ENCODE measurements around the gene GOSR2.
"Not testable (repeated sequence)": the region's sequence is repeated elsewhere in the genome, so short reads cannot be mapped to it uniquely, and the experiment has no call there.

The GOSR2 gene

GRCh38 chr17:46963571-46963970 is 40.6 kb downstream of the GOSR2 start:
- DNase-seq (ENCODE audit: low read depth, low spot score): no peak

GRCh38 chr17:46964315-46965265 is 41.6 kb downstream of the GOSR2 start:
- peak; percentile 72 for DNase-seq (ENCODE audit: low read depth, low spot score)

- no peak for DNase-seq (ENCODE audit: low read depth, low spot score)
Observed at GRCh38 chr17:46968224-46968834, 45.4 kb downstream of the GOSR2 start.

- no peak for DNase-seq (ENCODE audit: low read depth, low spot score)
Observed at GRCh38 chr17:46968896-46969295, 45.9 kb downstream of the GOSR2 start.

GRCh38 chr17:46971647-46972300 is 48.8 kb downstream of the GOSR2 start:
- DNase-seq (ENCODE audit: low read depth, low spot score): no peak

GRCh38 chr17:46972346-46972745 is 49.4 kb downstream of the GOSR2 start:
- DNase-seq (ENCODE audit: low read depth, low spot score): no peak

- DNase-seq (ENCODE audit: low read depth, low spot score): no peak
Observed at GRCh38 chr17:46974086-46974485, 51.1 kb downstream of the GOSR2 start.

- DNase-seq (ENCODE audit: low read depth, low spot score): peak; percentile 29
Observed at GRCh38 chr17:46975287-46975686, 52.3 kb downstream of the GOSR2 start.

GRCh38 chr17:46976626-46977270 is 53.8 kb downstream of the GOSR2 start:
- DNase-seq (ENCODE audit: low read depth, low spot score): peak; percentile 81

GRCh38 chr17:46977348-46977747 is 54.4 kb downstream of the GOSR2 start:
- peak; percentile 91 for DNase-seq (ENCODE audit: low read depth, low spot score)

- peak; percentile 18 for DNase-seq (ENCODE audit: low read depth, low spot score)
Observed at GRCh38 chr17:46977750-46978488, 55.0 kb downstream of the GOSR2 start.

GRCh38 chr17:46978489-46979146 is 55.7 kb downstream of the GOSR2 start:
- DNase-seq (ENCODE audit: low read depth, low spot score): peak; percentile 32

GRCh38 chr17:46979147-46979863 is 56.3 kb downstream of the GOSR2 start, which contains the start of gene RPRML:
RPRML (minus strand) TSS chr17:46979253; CDS start chr17:46979007, 246 bp downstream.
- peak; percentile 62 for DNase-seq (ENCODE audit: low read depth, low spot score)

GRCh38 chr17:46982577-46982976 is 59.6 kb downstream of the GOSR2 start:
- DNase-seq (ENCODE audit: low read depth, low spot score): no peak

GRCh38 chr17:46983782-46984181 is 60.8 kb downstream of the GOSR2 start:
- DNase-seq (ENCODE audit: low read depth, low spot score): peak; percentile 54

- no peak for DNase-seq (ENCODE audit: low read depth, low spot score)
Observed at GRCh38 chr17:46984341-46984740, 61.4 kb downstream of the GOSR2 start.

- DNase-seq (ENCODE audit: low read depth, low spot score): no peak
Observed at GRCh38 chr17:46984892-46985291, 61.9 kb downstream of the GOSR2 start.

- no peak for DNase-seq (ENCODE audit: low read depth, low spot score)
Observed at GRCh38 chr17:46986366-46986765, 63.4 kb downstream of the GOSR2 start.

GRCh38 chr17:46987927-46988326 is 65.0 kb downstream of the GOSR2 start:
- DNase-seq (ENCODE audit: low read depth, low spot score): not testable (repeated sequence)

All from ELF-1 (cell line).